ENCODE results near the gene C18orf54.

- no peak for TF ChIP-seq CTCF (conservative IDR thresholded peaks at IDR 0.05 in 1 of 2, IDR thresholded peaks at IDR 0.05 in 1 of 2; ENCODE audit: low read depth in 1 of 2, low read length in 2 of 2)
- no peak for TF ChIP-seq EZH2 (IDR thresholded peaks at IDR 0.05; ENCODE audit: low read length, missing control alignments)
These were observed 22.0 kb upstream of the C18orf54 start for GRCh38 chr18:54335638-54336173.
